Mesenteric fat pad (tissue), 1 donor: ENCODE results near the gene CD180. TPM values are rescaled to one million over a fixed set of nuclear protein-coding genes. Genes with fewer than 3 reads are reported as not detected.

Experiments
- DNase-seq: peaks from one replicate; pipeline ENCODE4 v3.0.0-alpha.2; 2020; ENCODE audit warnings: low spot score
- long read RNA-seq: library from polyadenylated mRNA; unstranded; transcript quantifications from one replicate; pipeline ENCODE4 v2.0.0, GENCODE V29; 2020
- total RNA-seq: library from RNA; stranded (reverse); fragmentation: NEBNext Ultra II Directional; extraction: Animal tissue kit (Norgen Biotek cat#: 25700); gene quantifications from one replicate; pipeline ENCODE4 v1.2.1, GENCODE V29; 2021
- donor health status: DM: yes; HTN: yes; CAD: no.

The CD180 gene
- 2.6 TPM for total RNA-seq
- long read RNA-seq, full-length matches to known transcripts, result 1 of 2 reads
- long read RNA-seq, partial matches to known transcripts, result 0 of 2 reads
- long read RNA-seq, other reads (novel, unspliced or antisense), result 1 of 2 reads

DNA sequence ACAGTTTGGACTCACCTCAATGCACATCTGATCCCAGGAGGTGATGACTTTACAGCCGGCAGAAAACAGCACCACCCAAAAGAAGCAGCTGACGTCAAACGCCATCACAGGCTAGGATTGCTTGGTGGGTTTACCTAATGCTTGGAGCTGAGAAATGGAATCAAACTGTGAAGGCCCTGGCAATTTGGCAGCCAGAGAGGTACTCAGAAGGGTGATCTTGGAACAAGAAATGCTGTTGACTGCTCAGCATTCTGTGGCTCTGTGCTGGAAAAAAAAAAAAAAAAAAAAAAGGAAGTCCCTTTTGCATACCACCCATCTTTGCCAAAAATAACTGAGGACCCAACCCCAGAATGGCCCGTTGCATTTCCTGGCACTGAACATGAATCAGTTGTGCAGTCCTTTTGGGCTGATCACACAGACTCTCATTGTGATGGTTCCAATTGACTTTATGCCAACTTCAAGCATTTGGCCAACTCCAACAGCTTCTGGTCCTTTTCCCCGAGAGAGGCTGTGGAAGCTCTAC is at the start of gene CD180:
TSS of gene CD180 (minus strand) at position 263 of the 523 bp plus-strand sequence. CDS start at position 105, 158 bp downstream.
- DNase-seq, result no peak

DNA sequence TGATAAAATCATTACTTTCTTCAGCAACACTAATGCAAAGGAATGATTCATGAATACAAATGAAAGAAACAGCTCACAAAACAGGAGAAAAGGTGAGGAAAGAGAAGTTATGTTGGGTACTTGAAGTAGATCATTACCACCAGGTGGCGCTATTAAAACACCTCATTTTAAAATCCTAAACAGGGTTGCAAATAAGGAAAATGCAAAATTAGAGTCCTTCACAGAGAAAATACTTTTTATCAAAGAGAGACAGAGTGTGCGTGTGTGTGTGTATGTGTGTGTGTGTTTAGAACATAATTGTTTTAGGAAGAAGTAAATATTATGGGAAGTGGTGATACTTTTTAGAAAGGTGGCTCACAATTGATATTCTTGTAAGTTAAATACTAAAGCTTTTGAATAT is 49.5 kb upstream of the CD180 start:
- no peak for DNase-seq

DNA sequence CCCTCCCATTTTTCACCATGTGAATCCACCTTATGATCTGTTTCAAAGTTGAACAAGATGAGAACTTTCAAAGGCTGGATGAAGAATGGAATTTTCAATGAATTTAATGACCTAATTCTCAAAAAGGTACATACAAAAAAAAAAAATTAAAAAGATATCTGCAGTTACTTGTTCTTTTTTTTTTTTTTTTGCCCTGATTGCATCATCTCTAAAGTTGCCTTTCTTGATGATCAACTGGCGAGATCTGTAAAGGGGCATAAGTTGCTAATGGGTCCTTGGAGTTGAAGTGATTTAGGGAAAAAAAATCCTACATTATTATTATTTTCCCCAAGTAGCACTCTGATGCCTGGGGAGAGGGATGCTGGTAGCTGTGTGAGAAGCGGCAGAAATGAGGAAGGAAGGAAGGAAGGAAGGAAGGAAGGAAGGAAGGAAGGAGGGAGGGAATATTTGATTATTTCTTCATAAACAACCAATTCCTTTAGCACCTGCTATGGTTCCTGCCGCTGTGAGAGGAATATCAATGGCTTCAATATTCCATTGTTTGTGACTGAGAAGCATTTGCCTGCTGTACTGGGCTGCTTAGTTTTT is 48.8 kb upstream of the CD180 start:
- no peak for DNase-seq

DNA sequence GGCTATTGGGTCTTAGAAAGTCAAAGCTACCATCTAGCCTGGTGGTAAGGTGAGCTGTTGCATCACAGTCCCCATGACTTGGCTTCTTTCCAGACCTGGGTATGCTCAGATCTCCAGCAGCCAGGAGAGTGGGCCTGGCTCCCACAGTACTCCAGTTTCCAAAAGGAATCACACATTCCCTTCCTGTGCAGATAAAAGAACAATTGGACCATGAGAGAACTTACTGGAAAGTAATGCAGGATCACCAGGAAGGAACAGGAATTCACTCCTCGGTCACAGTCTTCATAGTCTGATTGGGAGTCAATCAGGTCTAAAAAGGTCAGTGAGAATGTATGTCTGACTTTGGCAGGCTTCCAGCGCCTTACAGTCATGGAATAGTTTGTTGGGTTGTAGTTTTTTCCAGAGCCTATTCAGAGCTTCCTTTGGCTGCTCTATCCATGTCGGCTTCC is 47.8 kb upstream of the CD180 start:
- no peak for DNase-seq

DNA sequence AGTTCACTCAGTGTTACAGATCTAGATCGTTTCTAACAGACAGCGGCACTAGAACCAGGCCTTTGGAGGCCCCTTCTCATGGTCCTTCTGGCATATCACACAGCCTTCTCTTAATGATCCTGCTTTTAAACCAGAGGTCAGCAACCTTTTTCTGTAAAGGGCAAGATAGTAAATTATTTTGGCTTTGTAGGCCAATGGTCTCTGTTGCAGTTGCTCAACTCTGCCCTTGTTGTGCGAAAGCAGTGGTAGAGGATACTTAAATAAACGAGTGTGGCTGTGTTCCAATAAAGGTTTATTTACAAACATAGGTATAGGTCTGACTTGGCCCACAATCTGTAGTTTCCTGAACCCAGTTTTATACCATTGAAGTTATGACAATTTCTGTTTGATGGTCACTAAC is 47.3 kb upstream of the CD180 start:
- no peak for DNase-seq

DNA sequence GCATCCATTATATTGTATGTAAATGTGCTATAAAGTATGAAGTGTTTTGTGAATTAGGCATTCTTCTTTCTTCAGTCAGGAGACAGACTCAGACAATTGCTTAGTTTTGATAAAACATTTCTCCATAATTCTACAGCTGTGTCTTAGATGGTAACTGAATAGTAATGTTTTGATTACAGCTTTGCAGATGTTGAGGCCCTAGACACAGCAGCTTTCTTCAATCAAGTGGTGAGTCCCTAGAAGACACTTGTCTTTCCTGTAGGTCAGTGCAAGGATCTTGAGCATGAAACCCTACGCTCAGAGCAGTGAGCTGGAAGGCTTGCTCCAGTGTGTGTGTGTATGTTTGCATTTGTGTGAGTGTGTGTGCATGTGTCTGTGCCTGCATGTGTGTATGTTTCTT is 46.8 kb upstream of the CD180 start:
- no peak for DNase-seq

DNA sequence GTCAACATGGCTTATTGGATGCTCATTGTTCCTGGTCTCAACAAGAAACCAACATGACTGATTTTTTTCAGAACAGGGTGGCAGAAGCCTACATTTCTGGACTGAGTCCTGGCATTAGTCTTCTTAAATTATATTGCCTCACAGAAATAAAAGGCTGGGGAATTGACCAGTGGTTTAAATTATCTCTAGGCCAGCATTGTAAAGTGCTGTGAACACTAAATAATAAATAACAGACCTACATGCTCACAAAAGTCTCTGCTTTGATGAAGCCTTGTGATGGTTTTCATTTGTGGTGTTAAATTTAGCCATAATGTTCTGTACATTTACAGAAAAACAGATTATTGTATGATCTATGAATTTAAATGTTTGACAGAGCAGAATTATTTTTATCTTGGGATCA is 44.7 kb upstream of the CD180 start:
- DNase-seq, result no peak

DNA sequence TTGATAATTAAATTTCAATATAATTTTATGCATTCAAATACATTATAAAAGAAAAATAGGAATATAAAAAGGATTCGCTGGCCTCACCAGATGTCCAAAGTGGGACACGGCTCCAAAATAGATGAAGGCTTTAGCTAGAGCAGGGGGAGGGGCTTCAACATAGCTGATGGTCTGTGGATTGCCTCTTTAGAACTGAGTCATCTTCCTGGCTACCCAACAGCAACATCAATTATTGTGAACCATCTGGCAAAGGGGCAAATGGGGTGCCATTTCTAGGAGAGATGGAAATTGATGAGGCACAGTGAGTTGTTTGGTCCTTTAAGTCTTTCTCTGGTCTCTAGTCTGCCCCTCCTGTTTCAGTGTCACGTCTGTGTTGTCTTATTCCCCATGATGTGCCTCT is 44.2 kb upstream of the CD180 start:
- no peak for DNase-seq

DNA sequence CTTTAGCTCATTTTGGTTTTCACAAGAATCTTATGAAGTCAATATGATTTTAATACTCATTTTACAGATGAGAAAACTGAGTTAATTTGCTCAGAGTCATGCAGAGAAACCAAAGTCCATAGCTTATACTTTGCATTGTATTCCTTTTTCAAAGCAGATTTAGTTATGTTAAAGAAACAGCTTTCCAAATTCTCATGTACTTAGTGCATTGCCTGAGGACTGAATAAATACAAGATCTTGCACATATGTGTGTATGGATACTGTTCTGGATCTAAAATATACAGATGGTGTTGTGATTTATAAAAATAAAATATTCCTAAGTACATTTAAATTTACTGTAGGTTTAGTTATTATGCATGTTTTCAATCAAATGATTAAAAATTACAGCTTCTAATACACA is 43.5 kb upstream of the CD180 start:
- no peak for DNase-seq

DNA sequence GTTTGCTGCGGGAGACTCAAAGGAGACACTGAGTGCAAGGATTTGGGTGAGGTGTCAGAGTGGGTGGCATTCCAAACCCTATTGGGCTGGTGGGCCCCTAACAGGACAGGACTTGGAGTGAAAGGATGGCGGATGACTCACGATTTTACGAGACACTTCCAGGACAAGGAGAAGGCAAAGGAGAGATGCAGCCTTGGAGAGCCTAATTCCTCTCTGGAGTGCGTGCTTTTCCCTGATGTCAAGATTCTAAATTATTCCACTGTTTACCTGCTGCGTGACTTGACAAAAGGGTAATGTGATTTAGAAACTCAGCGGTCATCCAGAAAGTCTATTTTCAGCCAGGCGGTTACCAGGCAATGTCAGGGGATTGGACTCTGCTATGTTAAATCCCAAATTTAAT is 41.6 kb upstream of the CD180 start:
- no peak for DNase-seq

DNA sequence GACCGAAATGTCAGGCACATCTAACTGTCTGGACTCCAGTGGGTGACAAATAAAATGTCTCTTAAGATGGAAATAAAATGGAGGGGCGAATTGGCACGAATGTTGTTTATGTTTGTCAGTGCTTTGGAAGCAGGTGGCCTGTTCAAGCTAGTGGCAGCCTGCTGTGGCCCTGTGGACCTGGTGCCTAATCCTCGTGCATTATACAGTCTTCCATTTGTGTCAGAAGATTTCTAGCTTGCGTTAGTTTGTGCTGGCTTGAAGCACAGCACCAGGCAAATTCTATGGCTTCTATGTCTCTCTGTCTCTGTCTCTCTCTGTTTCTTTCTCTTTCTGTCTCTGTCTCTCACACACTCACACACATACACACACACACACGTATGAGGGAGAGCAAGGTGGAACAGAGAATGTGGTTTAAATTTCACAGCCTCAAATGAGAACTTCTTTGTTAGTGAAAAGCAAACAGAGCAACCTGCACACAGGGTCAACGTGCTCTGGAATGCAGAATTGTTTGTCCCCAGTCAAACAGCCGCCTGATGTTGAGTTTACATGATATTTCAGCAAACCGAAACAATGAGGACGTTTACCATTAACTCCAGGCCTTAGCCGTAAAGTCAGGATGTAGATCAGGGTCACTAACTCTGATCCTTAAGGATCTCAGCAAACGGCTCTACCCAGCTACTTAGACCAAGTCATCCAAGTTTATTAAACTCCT is 39.0 kb upstream of the CD180 start:
- no peak for DNase-seq

DNA sequence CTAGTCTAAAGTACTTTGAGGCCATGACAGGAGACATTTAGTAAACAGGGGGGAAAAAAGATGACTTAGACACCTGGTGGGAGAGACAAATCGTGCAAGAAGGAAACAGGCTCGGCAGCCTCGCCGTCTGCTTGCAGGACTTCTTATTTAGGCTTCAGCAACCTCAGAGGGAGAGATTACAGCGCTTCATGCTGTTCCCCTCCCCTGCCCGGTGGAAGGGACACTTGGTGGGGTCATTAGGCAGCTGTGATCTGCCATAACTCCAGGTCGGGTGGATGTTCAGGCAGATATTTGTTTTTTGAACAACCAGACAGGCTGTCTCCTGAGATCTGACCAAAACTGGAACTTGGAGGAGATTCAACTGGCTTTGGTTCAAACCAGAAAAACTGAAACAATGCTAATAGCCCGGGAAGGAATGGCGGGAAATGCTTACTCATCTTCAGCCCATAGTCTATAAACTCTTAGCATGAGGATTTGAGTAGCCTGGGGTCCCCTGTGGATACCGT is 38.1 kb upstream of the CD180 start:
- no peak for DNase-seq

DNA sequence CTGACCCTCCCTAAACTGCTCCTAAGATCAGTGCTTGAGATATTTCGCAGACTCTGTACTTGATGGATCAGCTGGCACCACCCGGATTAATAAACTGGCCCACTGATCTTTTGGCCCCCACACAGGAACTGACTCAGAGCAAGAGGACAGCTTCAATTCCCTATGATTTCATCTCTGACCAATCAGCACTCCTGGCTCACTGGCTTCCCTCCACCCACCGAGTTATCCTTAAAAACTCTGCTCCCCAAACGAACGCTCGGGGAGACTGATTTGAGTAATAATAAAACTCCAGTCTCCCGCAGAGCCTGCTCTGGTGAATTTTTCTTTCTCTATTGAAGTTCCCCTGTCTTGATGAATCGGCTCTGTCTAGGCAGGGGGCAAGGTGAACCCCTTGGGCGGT is 36.5 kb upstream of the CD180 start:
- no peak for DNase-seq

DNA sequence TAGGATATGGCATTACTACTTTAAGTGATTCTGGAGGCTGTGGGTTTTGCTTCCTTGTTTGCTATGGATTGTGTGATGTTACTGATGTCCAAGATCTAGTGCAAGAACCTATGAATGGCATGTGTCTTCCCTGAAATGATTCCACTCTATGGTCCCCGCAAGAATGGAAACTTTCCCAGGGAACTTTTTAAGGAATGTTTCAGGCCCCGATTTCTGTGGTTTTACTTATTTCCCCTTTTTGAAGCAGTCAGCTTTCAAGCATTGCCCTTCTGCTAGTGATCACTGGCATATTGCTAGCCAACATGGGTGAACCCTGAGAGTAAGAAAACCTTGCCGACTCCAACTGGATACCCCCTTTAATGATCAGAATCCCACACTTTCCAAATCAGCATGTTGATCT is 26.6 kb upstream of the CD180 start:
- DNase-seq, result no peak

DNA sequence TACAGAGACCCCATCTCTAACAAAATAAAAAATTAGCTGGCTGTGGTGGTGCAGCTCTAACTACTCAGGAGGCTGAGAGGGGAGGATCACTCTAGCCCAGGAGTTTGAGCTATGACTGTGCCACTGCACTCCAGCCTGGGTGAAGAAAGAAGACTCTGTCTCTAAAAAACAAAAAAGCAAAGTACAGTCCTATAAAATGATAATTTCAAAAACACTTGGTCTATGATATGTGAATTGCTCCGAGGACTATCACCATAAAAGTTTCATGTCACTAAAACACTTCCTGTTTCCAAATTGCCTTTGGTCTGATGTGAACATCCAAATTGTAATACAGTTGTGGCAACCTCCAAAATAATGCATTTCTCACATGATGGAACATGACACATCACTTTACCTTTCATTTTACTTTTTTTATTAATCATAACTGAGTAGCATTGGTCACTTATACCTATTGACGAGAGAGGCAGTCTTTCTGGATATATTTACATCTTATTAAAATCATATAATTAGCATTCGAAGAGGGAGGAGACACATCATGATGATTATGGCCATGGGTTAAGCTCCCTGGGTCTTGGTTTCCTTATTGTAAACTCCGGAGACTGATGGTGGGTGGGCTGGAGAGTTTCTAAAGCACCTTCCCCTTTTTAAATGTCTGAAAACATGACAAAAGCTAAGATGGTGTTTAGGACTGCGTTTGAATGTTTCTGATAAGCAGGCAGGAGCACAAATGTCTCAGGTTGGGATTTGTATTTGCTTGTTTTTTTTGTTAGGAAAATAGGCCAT is 25.8 kb upstream of the CD180 start:
- DNase-seq, result no peak

DNA sequence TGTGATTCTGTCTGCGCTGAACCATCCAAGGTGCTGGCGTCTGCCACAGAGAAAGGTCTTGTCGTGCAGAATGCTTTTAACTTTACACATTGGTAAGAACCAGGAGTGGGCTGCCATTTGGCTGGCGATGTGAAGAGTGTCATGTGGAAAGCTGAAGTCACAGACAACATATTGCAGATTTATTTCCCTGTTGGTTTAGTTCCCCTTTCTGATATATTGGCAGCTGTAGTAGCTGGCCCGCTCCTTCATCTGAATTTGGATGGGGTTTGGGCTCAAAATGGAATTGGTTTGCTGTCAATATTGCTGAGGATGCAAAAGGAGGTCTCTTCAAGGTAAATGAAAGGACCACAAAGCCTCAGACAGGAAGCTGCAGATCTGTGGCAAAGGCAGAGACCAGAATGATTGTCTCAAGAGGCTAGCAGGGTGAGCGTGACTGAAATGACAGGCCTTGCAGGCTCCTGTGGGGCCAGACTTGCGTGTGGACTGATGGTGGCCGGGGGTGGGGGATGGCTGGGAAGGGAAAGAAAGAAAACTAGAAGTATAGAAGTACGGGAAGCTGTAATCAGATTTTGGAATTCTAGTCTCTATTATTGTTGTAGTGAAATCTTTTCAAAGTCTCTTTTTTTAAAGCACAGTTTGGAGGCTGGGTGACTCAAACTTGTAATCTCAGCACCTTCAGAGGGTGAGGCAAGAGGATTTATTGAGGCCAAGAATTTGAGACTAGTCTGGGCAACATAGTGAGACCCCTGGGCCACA is 25.1 kb upstream of the CD180 start:
- no peak for DNase-seq

DNA sequence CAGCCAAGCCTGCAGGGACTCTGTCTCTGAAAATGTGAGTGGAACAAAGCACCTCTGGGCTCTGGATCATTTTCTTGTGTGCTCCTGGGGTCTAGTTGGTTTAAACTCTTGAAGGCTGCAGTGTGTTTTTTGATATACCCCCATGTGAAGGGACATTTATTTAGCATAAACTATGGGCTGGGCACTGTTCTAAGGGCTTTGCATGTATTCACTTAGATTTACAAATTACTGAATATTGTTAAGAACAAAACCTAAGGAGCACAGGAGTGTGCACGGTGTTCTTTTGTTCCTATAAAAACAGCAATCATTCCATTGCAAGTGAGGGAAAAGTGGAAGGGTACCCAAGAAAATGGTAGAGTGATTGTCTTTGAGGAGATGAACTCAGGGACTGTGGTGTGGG is 20.0 kb upstream of the CD180 start:
- no peak for DNase-seq

DNA sequence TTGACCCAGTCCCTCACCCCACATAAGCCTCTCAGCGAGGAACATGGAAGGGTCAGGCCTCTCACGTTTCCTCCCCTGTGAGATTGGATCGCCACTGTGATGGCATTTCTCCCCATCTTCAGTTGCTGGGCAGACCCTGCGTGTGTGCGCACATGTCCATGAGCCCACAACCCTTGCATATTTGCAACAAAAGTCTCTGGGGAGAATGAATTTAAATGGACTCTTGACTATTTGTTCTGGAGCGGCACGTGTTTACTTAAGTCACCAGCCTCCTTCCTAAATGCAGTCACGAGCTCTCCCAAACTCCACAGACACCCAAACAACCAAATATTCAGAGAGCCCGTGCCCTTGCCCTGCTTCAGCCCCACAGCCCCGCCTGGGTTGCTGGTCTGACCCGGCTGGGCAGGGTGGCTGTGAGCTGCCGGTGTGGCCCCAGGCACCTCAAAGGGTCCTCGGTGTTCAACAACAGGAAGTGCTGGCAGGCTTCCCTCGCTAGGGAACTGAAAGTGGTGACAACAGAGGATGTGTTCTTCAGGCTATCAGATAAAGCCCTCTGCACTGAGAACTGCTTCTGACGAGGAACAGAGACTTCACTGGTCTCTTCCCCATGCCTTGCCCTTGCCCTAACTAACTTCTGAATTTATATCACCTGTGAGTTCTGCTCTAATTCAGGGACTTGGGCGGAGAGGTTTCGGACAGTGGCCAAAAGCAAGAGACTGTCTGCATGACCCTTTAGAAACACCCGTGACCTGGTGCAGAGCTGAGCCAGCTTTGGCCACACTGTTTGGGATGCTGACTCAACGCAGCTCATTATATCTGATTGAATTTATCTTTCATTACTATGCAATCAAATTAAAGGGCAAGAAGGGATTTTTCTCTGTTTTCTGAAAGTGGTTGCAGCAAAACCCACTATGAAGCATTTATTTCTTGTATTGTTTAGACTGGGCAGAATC is 19.2 kb upstream of the CD180 start:
- DNase-seq, result no peak

DNA sequence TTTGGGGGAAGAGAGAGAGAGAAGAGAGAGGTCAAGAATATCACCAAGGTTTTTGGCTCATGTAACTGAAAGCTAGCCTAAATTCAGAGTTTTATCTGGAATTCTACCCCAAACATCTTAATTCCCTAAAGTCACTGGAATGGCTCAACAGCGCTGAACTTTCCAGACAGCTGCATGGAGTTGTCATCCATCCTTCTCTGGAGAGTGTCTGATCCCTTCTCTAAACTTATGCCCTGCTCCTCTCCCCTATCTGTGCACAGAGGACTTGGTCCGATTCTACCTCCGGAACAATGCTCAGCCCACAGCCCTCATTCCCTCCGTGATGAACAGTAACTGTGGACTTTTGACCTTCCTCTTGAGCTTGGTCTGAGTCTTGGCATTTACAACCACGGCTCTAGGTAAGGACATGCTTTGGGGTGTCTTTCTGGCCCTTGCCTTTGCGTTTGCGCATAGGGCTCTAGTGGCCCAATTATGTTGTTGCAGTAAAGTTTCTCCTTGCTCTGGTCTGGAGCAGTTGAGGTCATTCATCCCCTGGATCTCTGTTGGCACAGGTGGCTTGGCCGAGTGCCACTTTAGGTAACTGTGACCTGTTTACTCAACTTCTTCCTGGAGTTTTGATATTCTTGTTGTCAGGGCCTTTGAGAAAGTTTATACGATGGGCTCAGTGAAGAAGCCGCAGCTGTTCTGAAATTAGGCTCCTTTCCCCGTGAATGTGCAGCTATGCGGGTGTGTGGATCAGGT is 18.3 kb upstream of the CD180 start:
- no peak for DNase-seq
